GM10266 (cell line): Measurements from ENCODE around the gene FLNB.

Experiments
- DNase-seq: peaks from one replicate; pipeline ENCODE4 v3.0.0; 2012; ENCODE audit errors: extremely low spot score
- TF ChIP-seq, protein P1 (sequence below): IDR thresholded peaks from 2 replicates; pipeline ENCODE4 v1.5.1; 2012; ENCODE audit warnings: mild to moderate bottlenecking, low read depth; ENCODE audit not compliant: control insufficient read depth, insufficient read depth; ENCODE audit errors: missing control alignments

The FLNB gene

DNA sequence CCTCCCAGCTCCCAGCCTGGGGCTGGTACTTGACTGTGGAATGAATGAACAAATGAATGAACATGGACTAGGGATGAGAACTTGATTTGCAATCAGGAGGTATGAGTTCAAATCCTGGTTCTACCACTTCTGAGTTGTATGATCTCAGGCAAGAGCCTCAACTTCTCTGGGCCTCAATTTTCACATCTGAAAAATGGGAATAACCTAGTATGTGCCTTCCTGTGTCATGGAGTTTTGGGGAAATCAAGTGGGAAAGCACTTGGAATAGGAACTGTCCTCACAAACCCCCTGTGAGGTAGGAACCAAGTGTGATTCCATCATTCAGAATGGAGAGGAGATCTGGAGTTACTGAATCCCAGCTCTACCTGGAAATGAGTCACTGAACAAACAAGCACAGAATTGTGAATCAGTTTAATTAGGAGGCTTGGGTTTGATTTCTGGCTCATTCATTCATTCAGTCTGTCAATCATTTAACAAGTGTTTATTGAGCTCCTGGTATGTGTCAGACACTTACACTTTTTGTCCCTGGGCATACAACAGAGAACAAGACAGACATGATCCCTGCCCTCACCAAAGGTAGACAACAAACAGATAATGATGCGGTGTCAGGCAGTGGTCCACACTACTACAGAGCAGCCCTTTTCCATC, 172.8 kb downstream of the FLNB start:
- TF ChIP-seq, protein P1, sequence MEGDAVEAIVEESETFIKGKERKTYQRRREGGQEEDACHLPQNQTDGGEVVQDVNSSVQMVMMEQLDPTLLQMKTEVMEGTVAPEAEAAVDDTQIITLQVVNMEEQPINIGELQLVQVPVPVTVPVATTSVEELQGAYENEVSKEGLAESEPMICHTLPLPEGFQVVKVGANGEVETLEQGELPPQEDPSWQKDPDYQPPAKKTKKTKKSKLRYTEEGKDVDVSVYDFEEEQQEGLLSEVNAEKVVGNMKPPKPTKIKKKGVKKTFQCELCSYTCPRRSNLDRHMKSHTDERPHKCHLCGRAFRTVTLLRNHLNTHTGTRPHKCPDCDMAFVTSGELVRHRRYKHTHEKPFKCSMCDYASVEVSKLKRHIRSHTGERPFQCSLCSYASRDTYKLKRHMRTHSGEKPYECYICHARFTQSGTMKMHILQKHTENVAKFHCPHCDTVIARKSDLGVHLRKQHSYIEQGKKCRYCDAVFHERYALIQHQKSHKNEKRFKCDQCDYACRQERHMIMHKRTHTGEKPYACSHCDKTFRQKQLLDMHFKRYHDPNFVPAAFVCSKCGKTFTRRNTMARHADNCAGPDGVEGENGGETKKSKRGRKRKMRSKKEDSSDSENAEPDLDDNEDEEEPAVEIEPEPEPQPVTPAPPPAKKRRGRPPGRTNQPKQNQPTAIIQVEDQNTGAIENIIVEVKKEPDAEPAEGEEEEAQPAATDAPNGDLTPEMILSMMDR = no peak
- no peak for DNase-seq

DNA sequence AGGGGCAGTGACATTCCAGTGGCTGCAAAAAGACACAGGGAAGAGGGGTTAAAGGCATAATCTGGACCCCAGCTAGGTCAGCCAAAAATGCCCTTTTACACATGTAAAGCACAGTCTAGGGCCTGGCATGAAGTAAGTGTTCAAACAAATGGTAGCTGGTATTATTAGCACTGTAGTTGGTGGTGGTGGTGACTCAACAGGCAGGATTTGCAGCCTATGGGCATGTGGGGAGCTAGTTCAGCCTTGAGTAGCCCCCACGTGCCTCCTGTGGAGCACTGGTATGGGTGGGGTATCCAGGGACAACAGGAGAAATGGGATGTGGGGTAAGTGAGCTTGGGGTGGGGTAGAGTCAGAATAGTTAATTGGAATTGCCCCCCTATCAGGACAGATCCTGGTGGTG, 175.0 kb downstream of the FLNB start:
- DNase-seq = no peak
- TF ChIP-seq, protein P1 = no peak

DNA sequence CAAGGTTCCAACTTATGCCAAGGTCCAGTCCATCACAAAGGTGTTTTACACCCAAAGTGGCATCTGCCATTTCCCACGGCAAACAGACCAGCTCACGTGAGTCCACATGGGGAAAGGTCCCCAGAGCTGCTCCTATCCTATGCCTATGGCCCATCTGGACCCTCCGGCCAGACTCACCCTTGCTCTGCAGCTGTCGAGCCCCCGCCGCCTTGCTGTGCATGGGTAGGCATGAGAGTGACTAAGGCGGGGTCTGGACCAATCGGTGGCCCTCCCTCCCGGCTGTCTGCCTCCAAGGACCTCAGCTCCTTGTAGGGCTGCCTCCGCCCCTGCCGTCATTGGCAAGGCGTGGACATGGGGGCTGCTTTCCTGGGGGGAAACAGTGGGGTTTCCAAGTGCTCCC, 175.7 kb downstream of the FLNB start:
- no peak for DNase-seq
- TF ChIP-seq, protein P1 = no peak

DNA sequence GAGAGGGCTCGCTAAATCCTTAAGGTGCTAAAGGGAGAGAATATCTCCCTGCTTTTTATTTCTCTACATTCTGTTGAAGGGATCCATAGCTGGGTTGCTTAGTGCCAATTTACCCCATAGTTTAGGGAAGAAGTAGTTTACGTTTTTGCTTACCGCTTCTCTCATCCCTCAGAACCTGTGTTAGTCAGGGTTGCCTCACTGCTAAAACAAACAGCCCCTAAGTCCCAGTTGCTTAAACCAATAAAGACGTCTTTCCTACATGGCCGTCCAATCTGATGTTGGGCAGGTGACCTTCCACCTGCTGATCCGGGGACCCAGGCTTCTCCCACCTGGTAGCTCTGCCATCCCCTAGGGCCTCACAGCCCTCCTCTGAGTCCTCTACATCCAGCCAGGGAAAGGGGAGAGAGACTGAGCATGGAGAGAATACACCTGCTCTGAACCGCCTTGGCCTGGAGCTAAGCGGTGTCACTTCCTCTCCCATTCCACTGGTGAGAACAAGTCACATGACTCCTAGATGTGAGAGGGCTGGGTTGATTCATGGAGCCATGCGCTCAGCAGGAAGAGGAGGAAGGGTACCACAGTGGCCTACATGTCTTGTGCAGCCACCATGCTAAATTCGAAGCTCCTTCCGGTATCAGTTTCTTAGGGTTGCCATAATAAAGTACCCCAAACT, 176.2 kb downstream of the FLNB start:
- TF ChIP-seq, protein P1 = no peak
- DNase-seq = no peak

DNA sequence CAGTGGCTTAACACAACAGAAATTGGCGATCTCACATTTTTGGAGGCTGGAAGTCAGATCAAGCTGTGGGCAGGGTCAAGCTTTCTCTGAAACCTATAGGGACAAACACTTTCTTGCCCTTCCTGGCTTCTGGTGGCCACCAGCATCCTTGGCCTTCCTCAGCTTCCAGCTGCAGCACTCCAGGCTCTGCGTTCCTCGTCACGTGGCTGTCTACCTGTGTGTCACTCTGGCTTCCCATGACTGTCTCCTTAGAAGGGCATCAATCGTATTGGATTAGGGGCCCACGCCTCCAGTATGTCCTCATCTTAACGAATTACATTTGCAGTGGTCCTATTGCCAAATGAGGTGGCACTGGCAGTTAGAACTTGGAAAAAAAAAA, 176.7 kb downstream of the FLNB start:
- TF ChIP-seq, protein P1 = no peak
- no peak for DNase-seq

DNA sequence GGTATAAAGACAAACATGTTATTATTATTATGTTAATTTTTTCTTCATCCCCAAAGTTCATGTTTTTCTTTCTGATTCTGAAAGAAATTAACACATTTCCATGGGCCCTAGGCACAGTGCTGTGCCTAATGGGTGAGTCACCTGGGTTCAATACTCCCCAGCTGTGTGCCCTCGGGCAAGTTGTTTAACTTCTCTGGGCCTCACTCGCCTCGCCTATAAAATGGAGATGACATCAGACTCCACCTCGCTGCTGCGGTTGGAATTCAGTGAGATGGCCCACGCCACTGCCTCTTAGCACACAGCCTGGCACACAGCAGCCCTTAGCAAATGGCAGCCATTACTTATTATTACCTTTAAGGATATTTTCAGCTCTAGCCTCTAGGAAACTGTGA, 179.9 kb downstream of the FLNB start:
- no peak for DNase-seq
- TF ChIP-seq, protein P1 = no peak

DNA sequence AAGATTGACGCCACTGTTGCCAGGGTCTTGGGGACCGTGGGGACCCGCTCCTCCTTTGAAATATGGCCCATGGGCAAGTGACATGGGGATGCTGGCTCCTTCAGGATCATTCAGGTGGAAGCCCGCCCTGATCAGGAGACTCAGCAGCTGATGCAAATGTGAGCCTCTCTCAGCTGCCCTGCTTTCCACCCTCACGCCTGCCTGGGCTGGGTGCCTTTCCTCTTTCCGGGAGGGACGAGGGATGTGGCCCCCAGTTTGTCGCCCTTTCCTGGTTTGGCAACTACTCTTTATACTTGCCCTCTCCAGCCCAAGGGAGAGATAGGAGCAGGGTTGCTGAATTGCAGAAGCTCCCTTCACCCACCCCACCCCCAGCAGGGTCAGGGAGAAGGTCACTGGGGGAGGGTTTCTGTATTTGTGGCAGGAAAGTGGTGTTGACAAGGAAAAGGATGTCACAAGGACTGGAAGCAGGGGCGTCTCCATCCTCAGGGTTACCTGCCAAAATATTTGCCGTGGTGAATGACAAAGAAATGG, 180.8 kb downstream of the FLNB start:
- DNase-seq = no peak
- TF ChIP-seq, protein P1 = no peak
